Spleen (tissue), 7 donors: ENCODE data around the gene LRRTM4.

Source experiments
- POLR2A ChIP-seq, 3 donors: fragments of 450-650 bp; IDR thresholded peaks; one replicate each; pipeline ENCODE4 v1.5.1; 2017; ENCODE audit warnings: antibody characterized with exemption in 3 of 3, mild to moderate bottlenecking in 1 of 3
- POLR2AphosphoS5 ChIP-seq, 3 donors: sonication (generic); formaldehyde crosslinking; IDR thresholded peaks; one replicate each; pipeline ENCODE4 v1.5.1; 2017; ENCODE audit warnings: antibody characterized with exemption in 3 of 3
- TF ChIP-seq, protein P1 (sequence below), 11 experiments: fragments of 200-600 bp in 7 of 11; fragments of 450-650 bp in 4 of 11; sonication (generic) in 4 of 11; IDR thresholded peaks in 8 of 11; conservative IDR thresholded peaks in 3 of 11; 1 replicate in 7 of 11; 2 replicates in 4 of 11; pipeline versions ENCODE4 v1.4.0 to v1.8.0; 2016 to 2021; ENCODE audit warnings: antibody characterized with exemption in 11 of 11, inconsistent platforms in 4 of 11, mild to moderate bottlenecking in 1 of 11
- donor health status: DM: no; HTN: no; CAD: no; lungs with moderate emphysema.
- donor health status: DM: no; HTN: no; CAD: no.
- donor health status: DM: no; HTN: no; CAD: no.

DNA sequence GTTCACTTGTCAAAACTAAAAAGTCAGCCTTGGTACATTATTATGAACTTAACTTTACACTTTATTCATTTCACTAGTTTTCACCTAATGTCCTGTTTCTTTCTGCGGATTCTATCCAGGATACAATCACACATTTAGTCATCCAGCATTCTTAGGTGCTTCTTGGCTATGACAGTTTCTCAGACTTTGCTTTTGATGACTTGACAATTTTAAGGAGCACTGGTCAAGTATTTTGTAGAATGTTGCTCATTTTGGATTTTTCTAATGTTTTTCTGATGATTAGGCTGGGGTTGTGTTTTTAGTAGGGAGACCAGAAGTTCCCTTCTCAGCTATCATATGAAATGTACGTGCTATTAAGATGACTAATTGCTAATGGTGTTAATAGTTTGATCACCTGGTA is 601.2 kb downstream of the LRRTM4 start:
- no peak for TF ChIP-seq POLR2AphosphoS5 (IDR thresholded peaks at IDR 0.05)
- TF ChIP-seq, protein P1, sequence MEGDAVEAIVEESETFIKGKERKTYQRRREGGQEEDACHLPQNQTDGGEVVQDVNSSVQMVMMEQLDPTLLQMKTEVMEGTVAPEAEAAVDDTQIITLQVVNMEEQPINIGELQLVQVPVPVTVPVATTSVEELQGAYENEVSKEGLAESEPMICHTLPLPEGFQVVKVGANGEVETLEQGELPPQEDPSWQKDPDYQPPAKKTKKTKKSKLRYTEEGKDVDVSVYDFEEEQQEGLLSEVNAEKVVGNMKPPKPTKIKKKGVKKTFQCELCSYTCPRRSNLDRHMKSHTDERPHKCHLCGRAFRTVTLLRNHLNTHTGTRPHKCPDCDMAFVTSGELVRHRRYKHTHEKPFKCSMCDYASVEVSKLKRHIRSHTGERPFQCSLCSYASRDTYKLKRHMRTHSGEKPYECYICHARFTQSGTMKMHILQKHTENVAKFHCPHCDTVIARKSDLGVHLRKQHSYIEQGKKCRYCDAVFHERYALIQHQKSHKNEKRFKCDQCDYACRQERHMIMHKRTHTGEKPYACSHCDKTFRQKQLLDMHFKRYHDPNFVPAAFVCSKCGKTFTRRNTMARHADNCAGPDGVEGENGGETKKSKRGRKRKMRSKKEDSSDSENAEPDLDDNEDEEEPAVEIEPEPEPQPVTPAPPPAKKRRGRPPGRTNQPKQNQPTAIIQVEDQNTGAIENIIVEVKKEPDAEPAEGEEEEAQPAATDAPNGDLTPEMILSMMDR (IDR thresholded peaks at IDR 0.05 in 8 of 11, conservative IDR thresholded peaks at IDR 0.05 in 3 of 11), result no peak
- no peak for TF ChIP-seq POLR2A (IDR thresholded peaks at IDR 0.05)
